IPS-18a (cell line): ENCODE results near the gene P2RY12.

Source experiments
- H3K27ac ChIP-seq: one replicate; pipeline ENCODE4 v1.5.1; 2013; ENCODE audit warnings: low read length
- H3K27me3 ChIP-seq: one replicate; pipeline ENCODE4 v1.6.1; 2013; ENCODE audit warnings: mild to moderate bottlenecking, low read length; ENCODE audit not compliant: control insufficient read depth, insufficient read depth
- H3K36me3 ChIP-seq: one replicate; pipeline ENCODE4 v1.6.1; 2013; ENCODE audit warnings: low read depth, low read length; ENCODE audit not compliant: control insufficient read depth
- H3K4me1 ChIP-seq: one replicate; pipeline ENCODE4 v1.6.1; 2013; ENCODE audit warnings: low read depth, low read length; ENCODE audit not compliant: control insufficient read depth
- H3K4me3 ChIP-seq: one replicate; pipeline ENCODE4 v1.5.1; 2013; ENCODE audit warnings: low read length
- H3K9ac ChIP-seq: one replicate; pipeline ENCODE4 v1.6.1; 2013; ENCODE audit warnings: mild to moderate bottlenecking, low read length, moderate library complexity
- H3K9me3 ChIP-seq: one replicate; pipeline ENCODE4 v1.6.1; 2013; ENCODE audit warnings: low read depth, low read length; ENCODE audit not compliant: control insufficient read depth

P2RY12 gene

DNA sequence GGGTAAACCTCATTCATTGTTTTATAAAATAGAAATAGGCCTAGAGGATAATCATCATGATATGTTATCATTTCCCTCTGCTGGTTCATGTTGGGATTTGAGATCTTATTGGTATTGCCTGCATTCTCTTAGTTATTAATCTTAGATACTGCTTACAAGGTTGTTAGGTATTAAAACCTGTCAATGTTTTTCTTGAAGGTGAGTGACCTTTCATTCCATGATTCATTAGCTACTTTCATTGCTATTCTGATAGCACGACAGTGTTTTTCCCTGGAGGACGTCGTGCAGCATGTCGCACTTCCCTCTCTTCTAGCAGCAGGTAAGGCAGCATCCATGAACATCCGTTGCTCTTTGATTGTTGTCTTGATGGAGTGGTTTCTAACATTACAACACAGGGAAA lies 17.1 kb downstream of the P2RY12 start:
- no peak overlapping the region for H3K27ac ChIP-seq
- H3K9me3 ChIP-seq, result no peaks in the 10 kb centered on the region
- no peaks in the 10 kb centered on the region for H3K36me3 ChIP-seq
- H3K4me1 ChIP-seq, result peaks cover 10% of the 10 kb centered on the region
- H3K27me3 ChIP-seq, result no peaks in the 10 kb centered on the region
- H3K9ac ChIP-seq, result no peak overlapping the region
- H3K4me3 ChIP-seq, result no peak overlapping the region

DNA sequence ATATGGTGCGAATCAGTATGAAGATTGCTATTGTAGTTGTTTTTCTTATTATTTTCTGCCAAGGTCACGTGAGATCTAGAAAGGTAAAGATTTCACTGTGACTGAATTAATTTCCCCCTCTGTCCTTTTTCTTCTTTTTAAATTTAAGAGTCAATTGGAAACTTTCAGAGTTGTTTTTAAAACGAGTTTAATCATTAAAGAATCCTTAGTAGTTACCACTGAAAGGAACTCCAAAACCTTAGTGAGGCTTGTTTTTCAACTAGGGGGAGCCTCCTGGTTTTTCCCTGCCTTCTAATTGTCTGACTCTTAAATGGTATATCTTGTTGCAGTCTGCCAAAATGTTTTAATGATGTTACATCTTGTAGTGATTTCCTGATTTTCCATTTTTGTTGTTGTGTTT lies 17.6 kb downstream of the P2RY12 start:
- Histone ChIP-seq H3K4me1 (peaks cover 10% of the 10 kb centered on the region), H3K9me3 (no peaks in the 10 kb centered on the region), H3K27ac (no peak overlapping the region), H3K36me3 (no peaks in the 10 kb centered on the region), H3K9ac (no peak overlapping the region), H3K4me3 (no peak overlapping the region), H3K27me3 (no peaks in the 10 kb centered on the region)

DNA sequence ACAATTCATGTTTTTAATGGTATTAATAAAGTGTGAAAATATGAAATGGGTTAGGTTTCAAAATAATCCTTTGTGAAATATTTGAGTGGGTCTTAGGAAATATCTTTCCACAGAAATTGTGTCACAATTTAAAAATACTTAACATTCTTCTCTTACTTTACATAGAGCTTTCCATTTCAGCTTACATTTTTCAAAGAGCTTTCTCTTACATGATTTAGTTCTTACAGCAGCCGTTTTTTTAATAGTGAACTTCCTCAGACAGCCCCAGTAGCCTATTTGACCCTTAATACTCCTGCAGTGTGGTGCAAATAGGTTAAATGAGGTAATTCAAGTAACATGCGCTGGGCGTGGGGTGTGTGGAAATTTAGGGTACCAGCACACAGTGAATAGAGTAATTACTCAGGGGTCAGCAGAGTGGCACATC lies 21.8 kb downstream of the P2RY12 start:
- H3K4me3 ChIP-seq, result no peak overlapping the region
- no peak overlapping the region for H3K27ac ChIP-seq
- H3K36me3 ChIP-seq, result peaks cover 3% of the 10 kb centered on the region
- peaks cover 10% of the 10 kb centered on the region for H3K4me1 ChIP-seq
- H3K27me3 ChIP-seq, result no peaks in the 10 kb centered on the region
- no peaks in the 10 kb centered on the region for H3K9me3 ChIP-seq
- no peak overlapping the region for H3K9ac ChIP-seq

DNA sequence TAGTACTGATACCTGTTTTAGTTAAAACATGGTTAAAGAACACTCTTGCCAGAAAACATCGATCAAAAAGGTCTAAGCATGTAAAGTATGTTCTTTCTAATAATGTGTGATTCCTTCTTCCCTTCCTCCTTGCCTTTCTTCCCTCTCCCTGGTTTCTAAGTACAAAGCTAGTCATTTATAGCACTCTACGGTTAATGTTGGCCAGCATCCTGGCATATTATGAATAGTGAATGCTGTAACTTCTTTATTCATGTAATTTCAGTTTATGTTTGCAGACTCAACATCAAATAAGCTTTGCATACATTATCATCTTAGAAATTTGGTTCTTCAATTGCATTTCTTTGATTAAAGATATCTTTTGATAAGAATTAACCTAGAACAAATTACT lies 27.1 kb downstream of the P2RY12 start:
- no peaks in the 10 kb centered on the region for H3K27me3 ChIP-seq
- peaks cover 3% of the 10 kb centered on the region for H3K36me3 ChIP-seq
- H3K4me1 ChIP-seq, result no peaks in the 10 kb centered on the region
- H3K4me3 ChIP-seq, result no peak overlapping the region
- H3K9me3 ChIP-seq, result no peaks in the 10 kb centered on the region
- no peak overlapping the region for H3K9ac ChIP-seq
- no peak overlapping the region for H3K27ac ChIP-seq

DNA sequence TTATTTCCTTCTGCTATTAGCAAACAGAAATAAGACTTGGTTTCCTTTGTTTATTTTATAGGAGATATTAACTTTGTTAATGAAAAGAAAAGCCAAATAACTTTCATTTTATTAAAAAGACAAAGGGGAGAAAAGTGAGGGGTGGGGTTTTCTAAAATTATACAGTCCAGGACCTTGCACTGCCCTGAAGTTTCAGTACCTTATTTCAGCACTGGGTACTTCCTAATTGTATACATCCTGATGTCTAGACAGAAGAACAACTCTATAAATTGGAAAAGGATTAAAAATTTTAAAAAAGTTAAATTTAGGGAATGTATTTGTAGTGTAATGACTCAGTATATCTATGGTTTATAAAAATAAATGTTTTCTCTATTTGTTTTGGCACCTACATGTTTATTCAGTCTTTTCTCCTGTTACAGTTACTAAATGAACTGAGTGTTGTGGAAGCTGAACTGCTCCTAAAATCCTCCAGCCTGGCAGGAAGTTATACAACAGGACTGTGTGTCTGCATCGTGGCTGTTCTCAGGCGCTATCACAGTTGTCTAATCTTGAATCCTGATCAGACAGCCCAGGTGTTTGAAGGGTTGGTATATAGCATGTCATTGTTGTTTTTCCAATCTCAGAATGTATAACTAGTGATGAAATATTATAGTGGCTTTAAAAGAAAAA lies 27.6 kb downstream of the P2RY12 start:
- peaks cover 3% of the 10 kb centered on the region for H3K36me3 ChIP-seq
- no peak overlapping the region for H3K27ac ChIP-seq

DNA sequence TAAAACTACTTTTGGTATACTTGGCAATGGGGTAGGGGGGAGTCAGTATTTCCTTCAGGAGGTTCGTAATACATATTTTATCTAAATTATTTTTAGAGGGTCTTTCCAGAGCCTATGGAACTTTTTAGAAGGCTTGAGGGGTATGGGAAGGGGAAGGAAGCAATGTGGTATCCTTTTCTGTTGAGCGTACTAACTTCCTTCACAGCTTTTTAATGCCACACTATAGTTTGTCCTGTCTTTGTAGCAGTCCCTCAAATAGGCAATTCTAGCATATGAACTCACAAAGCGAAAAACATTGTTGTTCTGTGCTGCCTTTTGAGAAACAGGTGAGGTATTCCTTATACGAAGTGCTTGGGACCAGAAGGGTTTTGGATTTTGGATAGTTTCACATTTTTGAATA lies 32.9 kb downstream of the P2RY12 start:
- H3K27ac ChIP-seq, result no peak overlapping the region
- H3K4me1 ChIP-seq, result peaks cover 20% of the 10 kb centered on the region

More for the DNA sequence above, 27.6 kb downstream of the P2RY12 start:
- no peak overlapping the region for H3K4me3 ChIP-seq
- no peak overlapping the region for H3K9ac ChIP-seq
- H3K9me3 ChIP-seq, result no peaks in the 10 kb centered on the region
- no peaks in the 10 kb centered on the region for H3K27me3 ChIP-seq
- H3K4me1 ChIP-seq, result no peaks in the 10 kb centered on the region

DNA sequence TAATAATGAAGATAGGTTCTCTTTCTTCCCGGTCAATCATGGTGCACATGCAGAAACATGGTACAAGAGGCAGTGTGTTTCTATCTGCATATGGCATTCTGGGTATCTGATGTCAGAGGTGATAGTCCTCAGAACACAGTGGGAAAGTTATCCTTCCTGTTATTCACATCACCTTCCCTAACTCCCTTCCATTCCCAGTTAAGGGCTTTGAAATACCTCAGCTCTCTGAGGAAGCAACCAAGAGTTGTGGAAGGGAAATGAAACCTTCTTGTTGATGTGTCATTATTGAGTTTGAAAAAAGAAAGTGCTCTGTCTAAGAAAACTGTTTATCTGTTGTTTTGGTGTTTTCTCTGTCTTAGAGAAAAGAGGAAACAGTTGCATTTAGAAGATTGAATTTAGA lies 33.3 kb downstream of the P2RY12 start:
- Histone ChIP-seq H3K27me3 (no peaks in the 10 kb centered on the region), H3K27ac (no peak overlapping the region), H3K4me1 (peaks cover 20% of the 10 kb centered on the region), H3K36me3 (no peaks in the 10 kb centered on the region), H3K4me3 (no peak overlapping the region), H3K9me3 (no peaks in the 10 kb centered on the region), H3K9ac (no peak overlapping the region)

More for the DNA sequence above, 32.9 kb downstream of the P2RY12 start:
- no peak overlapping the region for H3K9ac ChIP-seq
- H3K9me3 ChIP-seq, result no peaks in the 10 kb centered on the region
- H3K4me3 ChIP-seq, result no peak overlapping the region
- no peaks in the 10 kb centered on the region for H3K27me3 ChIP-seq
- H3K36me3 ChIP-seq, result no peaks in the 10 kb centered on the region

DNA sequence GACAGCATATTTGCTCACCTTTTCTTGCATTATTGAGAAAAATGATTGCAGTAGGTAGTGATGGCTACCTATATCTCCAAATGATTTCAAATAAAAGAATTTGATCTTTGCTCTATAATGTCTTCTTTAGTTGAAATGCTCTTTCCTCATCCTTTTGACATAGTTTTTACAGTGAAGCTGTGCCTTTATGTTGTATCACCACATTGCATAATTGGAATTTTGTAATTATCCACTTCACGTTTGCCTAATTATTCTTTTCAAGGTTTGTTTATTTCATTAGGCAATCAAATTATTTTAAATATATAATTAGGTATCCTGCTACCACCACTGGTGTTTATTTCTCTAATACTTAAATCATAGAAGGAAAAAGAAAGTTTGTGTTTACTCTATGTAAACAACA lies 33.9 kb downstream of the P2RY12 start:
- H3K4me3 ChIP-seq, result no peak overlapping the region
- H3K27me3 ChIP-seq, result no peaks in the 10 kb centered on the region
- H3K9me3 ChIP-seq, result no peaks in the 10 kb centered on the region
- H3K36me3 ChIP-seq, result no peaks in the 10 kb centered on the region
- peaks cover 20% of the 10 kb centered on the region for H3K4me1 ChIP-seq
- no peak overlapping the region for H3K27ac ChIP-seq
- no peak overlapping the region for H3K9ac ChIP-seq

DNA sequence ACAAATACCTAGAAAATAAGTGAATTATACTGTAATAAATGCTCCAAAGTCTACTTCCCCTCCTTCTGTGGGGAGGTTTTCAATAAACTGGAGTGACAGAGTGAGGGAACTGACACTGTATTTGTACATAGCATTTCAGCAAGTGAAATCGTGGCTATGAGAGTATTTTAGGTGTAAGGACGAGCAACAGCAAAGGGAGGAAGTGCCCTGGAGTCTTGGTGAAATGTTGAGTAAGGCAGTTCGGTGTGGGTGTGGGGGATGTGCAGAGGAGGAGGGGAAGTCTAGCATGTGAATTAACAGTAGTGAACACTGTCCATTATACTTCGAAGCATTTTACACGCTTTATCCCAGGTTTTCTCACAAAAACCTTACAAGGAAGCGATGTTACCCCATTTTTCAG lies 37.1 kb downstream of the P2RY12 start:
- no peaks in the 10 kb centered on the region for H3K36me3 ChIP-seq
- H3K27me3 ChIP-seq, result no peaks in the 10 kb centered on the region
- no peak overlapping the region for H3K9ac ChIP-seq
- no peak overlapping the region for H3K27ac ChIP-seq
- no peaks in the 10 kb centered on the region for H3K9me3 ChIP-seq
- H3K4me3 ChIP-seq, result no peak overlapping the region
- peaks cover 20% of the 10 kb centered on the region for H3K4me1 ChIP-seq

DNA sequence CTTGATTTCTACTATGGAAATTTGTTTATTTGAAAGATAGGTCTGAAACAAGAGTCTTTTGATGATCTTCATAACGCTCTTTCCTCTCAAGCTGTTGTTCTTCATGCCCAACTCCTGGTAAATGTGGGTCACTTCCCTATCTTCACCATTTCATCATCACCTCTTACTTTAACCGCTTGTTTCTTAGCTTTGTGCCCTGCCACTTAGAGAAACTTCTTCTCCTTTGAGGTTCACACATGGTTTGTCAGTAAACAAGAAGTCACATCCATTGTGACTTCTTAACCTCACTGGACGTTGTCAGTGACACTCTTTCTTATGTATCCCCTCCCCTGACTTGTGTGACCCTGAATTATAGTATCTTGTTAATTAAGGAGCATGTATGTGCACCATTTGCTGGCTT lies 38.3 kb downstream of the P2RY12 start:
- H3K9me3 ChIP-seq, result no peaks in the 10 kb centered on the region
- no peaks in the 10 kb centered on the region for H3K27me3 ChIP-seq
- no peak overlapping the region for H3K27ac ChIP-seq
- H3K4me1 ChIP-seq, result peaks cover 20% of the 10 kb centered on the region
- H3K36me3 ChIP-seq, result no peaks in the 10 kb centered on the region
- H3K9ac ChIP-seq, result no peak overlapping the region
- no peak overlapping the region for H3K4me3 ChIP-seq

DNA sequence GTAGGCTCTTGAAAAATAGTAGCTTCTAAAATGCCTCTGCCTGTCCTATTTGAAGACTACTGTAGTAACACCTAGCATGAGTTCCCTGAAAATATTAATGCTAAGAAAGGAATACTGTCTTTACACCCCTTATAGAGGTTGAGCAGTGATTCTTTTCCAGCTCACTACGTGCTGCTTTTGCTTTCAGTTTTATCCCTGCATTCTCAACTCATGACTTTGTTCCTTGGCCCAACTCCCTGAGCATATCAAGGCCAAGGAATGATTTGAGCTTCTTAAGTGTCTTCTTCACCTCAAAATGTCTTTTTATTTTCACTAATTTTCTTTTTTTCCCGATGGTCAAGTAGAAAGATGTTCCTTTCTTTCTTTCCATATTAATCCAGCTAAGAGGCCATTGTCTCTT lies 38.7 kb downstream of the P2RY12 start:
- no peak overlapping the region for H3K9ac ChIP-seq
- no peak overlapping the region for H3K4me3 ChIP-seq
- H3K4me1 ChIP-seq, result peaks cover 20% of the 10 kb centered on the region
- no peaks in the 10 kb centered on the region for H3K36me3 ChIP-seq
- no peaks in the 10 kb centered on the region for H3K9me3 ChIP-seq
- H3K27me3 ChIP-seq, result no peaks in the 10 kb centered on the region
- H3K27ac ChIP-seq, result no peak overlapping the region

DNA sequence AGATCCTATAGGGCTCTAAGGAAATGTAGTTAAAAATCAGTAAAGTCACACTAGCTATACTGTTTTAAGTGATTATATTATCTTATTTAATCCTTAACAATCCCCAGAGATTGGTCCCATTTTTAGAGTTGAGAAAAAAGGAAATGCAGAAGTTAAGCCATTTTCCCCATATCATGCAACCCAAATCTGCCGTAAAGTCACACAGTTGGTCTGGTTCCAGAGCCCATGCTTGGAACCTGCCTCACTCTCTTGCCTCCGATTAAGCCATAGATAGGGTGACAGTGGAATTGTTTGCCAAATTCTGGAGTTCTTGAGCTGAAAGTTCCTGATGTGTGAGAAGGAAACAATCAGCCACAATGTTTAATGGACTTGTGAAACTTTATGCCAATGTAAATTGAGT lies 52.9 kb downstream of the P2RY12 start:
- Histone ChIP-seq H3K27ac (no peak overlapping the region), H3K4me1 (no peaks in the 10 kb centered on the region), H3K4me3 (no peak overlapping the region), H3K36me3 (no peaks in the 10 kb centered on the region), H3K9me3 (no peaks in the 10 kb centered on the region), H3K27me3 (no peaks in the 10 kb centered on the region), H3K9ac (no peak overlapping the region)
